Measurements from ENCODE around the gene ONECUT3. TPM values are rescaled to one million over a fixed set of nuclear protein-coding genes. Genes with fewer than 3 reads are reported as not detected.
"Not testable (repeated sequence)": the region's sequence is repeated elsewhere in the genome, so short reads cannot be mapped to it uniquely, and the experiment has no call there.

The ONECUT3 gene
- total and polyA plus RNA-seq, 2 donors = not detected

DNA sequence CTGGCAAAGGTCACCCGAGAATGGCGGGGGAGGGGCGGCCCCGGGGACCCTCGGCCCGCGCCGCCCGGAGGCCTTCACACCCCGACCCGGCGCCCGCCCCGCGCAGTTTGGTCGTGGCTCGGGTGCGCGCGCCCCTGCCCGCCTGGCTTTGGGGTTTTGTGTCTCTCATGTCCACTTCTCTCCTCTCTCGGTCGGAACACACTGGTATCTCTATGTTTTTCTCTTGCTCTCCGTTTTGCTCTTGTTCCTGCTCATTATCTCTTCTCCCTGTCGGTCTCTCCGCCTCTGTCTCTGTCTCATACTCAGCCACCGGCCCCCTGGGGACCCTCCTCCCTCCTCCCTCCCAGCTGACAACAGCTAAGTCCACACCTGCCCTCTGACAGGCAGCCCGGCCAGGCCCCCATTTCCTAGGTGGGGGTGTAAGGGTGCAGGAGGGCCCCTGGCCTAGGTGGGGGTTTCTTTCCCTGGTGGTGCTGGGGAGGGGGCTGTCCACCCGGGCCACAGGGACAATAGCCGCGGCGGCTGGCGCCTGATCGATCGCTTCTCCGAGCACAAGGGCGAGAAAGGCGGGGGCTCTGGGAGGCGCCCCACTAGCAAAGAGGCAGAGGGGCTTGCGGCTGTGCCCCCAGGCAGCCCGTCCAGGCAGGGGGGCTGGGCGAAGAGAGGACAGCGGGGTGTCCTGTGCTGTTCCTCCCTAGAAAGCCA lies 2.3 kb downstream of the ONECUT3 start:
- H3K27ac ChIP-seq (ENCODE audit: low read depth) = no peak overlapping the region
- no peak for DNase-seq (ENCODE audit: extremely low spot score)
- WGBS = 2% methylated on average over 43 of the region's 43 CpGs
- H3K4me1 ChIP-seq (ENCODE audit: insufficient read depth) = no peaks in the 10 kb centered on the region
- H3K4me3 ChIP-seq (ENCODE audit: low read depth, low read length) = no peak overlapping the region
- H3K36me3 ChIP-seq (ENCODE audit: insufficient read depth) = no peaks in the 10 kb centered on the region

DNA sequence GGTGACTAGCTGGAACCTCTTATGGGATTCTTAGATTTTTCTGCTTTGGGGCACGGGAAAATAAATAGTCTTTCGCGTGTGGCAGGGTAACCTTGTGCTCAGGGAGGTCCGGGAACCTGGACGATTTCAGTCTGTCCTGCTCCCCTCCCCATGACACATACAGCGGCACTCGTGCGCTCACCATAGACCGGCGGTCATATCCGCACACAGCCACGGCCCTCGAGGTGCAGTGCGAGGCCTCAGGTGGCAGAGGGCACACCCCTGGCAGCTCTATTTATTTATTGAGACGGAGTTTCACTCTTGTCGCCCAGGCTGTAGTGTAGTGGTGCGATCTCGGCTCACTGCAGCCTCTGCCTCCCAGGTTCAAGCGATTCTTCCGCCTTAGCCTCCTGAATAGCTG lies 3.0 kb downstream of the ONECUT3 start:
- DNase-seq (ENCODE audit: extremely low spot score) = no peak
- 5% methylated on average over 20 of the region's 20 CpGs for WGBS
- Histone ChIP-seq H3K36me3 (ENCODE audit: insufficient read depth) (no peaks in the 10 kb centered on the region), H3K27ac (ENCODE audit: low read depth) (no peak overlapping the region), H3K4me3 (ENCODE audit: low read depth, low read length) (no peak overlapping the region), H3K4me1 (ENCODE audit: insufficient read depth) (no peaks in the 10 kb centered on the region)

DNA sequence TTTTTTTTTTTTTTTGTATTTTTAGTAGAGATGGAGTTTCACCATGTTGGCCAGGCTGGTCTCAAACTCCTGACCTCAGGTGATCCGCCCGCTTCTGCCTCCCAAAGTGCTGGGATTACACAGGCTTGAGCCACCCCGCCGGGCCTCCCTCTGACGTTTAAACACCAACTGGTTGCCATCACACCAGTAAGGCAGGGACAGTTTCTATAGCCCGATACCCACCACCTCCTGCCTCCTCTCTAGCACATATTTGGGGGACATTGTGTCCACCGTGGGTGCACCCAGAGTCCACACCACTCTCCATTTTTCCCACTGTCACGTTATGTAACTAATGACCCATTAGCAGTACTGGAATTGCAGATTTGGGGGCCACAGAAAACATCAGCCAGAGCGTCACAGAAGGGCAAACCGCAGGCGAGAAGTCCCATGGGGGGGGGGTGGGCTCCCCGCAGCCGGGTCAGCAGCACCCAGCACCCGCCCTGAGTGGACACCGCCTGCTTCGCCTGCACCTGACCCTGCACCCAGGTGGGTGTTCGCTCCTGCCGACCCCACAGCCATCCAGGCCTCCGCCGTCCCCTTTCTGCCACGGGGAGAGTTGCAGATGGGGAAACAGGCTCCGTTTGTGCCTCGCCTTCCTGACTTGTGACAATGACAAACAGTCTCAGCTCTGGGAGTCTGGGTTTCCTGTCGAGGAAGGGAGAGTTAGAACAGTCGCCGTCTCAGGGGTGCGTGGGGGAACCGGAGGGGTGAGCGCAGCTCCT lies 3.6 kb downstream of the ONECUT3 start:
- H3K4me1 ChIP-seq (ENCODE audit: insufficient read depth) = no peaks in the 10 kb centered on the region
- H3K27ac ChIP-seq (ENCODE audit: low read depth) = no peak overlapping the region
- no peak overlapping the region for H3K4me3 ChIP-seq (ENCODE audit: low read depth, low read length)
- WGBS = 4% methylated on average over 29 of the region's 29 CpGs
- no peaks in the 10 kb centered on the region for H3K36me3 ChIP-seq (ENCODE audit: insufficient read depth)
- DNase-seq (ENCODE audit: extremely low spot score) = no peak

DNA sequence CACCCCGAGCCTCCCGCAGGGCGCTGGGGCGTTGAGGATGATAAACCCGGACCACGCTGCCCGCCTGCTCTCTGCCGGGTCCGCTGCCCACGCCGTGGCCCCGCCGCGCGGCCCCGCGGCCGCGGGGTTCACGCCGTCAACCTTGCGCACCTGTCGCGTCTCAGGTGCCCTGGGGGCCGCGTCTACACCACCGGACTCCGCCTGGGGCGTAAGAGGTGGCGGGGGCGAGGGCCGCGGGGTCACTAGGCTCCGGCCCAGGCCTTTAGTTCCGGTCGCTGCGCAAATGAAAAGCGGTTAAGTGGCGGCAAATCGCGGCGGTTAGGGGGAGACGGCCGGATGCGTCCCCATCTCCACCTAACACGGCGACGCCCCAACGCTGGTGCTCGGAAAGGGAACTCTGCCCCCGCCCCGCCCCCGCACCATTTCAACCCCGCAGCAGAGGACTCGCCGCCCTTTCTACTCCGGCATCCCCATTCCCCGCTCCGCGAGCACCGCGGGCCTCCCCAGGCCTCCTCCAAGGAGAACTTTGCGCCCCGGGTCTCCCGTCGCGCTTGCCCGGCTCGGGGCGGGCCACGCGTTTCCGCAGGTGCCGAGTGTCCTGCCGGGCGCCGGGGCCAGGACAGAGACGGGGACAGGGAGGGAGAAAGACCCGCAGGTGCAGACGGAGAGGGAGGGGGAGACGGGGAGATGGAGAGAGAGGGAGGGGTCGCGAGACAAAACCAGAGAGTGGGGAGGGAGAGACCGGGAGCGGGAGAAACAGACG lies 4.3 kb downstream of the ONECUT3 start:
- WGBS = 1% methylated on average over 86 of the region's 86 CpGs
- DNase-seq (ENCODE audit: extremely low spot score) = no peak
- Histone ChIP-seq H3K4me3 (ENCODE audit: low read depth, low read length) (no peak overlapping the region), H3K27ac (ENCODE audit: low read depth) (no peak overlapping the region), H3K36me3 (ENCODE audit: insufficient read depth) (no peaks in the 10 kb centered on the region), H3K4me1 (ENCODE audit: insufficient read depth) (no peaks in the 10 kb centered on the region)

DNA sequence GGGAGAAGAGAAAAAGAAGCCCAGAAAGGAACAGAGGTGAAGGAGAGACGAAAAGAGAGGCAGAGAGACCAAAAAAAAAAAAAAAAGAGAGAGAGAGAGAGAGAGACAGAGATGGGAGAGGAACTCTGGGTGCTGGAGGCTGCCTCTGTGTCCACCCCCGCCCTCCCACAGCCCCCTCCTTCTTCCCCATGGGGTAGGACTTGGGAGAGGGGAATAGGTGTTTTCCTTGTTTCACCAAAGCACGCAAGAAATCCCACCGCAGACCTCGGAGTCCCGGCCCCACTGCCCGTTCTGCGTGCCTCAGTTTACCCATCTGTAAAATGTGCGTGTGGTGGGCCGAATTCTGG lies 4.9 kb downstream of the ONECUT3 start:
- Histone ChIP-seq H3K27ac (ENCODE audit: low read depth) (no peak overlapping the region), H3K4me1 (ENCODE audit: insufficient read depth) (no peaks in the 10 kb centered on the region), H3K36me3 (ENCODE audit: insufficient read depth) (no peaks in the 10 kb centered on the region), H3K4me3 (ENCODE audit: low read depth, low read length) (no peak overlapping the region)
- 5% methylated on average over 10 of the region's 10 CpGs for WGBS
- DNase-seq (ENCODE audit: extremely low spot score) = no peak

DNA sequence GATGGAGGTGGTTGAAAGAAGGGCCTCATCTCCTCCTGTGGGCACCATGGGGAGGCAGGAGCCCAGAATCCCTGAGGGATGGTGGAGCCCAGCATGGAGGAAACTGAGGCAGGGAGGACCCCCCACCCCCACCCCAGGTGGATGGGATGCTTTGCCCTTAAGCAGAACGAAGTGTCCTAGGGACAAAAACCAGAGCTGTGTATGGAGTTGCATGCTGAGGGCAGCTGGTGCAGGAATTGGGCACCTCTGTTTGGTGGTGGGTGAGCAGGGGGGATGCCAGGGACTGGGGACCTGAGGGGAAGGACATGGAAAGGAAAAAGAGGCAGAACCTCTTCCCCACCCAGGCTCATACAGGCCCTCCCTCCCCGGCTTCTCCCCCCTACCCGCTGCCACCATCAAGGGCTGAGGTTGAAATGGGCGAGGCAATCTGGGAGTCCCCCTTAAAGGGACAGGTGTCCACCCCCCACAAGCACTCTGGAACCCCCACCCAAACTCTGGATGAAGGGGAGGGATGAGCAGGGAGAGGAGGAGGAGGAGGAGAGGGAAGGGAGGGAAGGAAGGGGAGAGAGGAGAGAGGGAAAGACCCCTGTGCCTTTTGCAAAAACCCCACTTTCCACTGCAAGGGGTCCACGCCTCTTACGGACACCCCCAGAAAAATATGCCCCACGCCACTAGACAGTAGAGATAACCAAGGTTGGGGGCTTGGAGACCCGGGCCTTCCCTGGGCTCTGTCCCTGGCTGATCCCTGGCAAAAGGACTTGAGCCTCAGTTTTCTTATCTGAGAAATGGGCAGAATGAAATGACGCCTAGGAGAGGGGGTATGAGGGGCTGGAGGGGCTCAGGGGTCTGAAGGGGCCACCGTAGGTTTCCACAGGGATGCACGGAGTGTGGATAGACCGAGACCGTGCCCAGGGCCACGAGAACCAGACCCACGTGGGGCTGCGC lies 5.9 kb downstream of the ONECUT3 start:
- WGBS = 19% methylated on average over 16 of the region's 16 CpGs
- no peaks in the 10 kb centered on the region for H3K36me3 ChIP-seq (ENCODE audit: insufficient read depth)
- no peaks in the 10 kb centered on the region for H3K4me1 ChIP-seq (ENCODE audit: insufficient read depth)
- no peak for DNase-seq (ENCODE audit: extremely low spot score)
- no peak overlapping the region for H3K4me3 ChIP-seq (ENCODE audit: low read depth, low read length)
- H3K27ac ChIP-seq (ENCODE audit: low read depth) = no peak overlapping the region

DNA sequence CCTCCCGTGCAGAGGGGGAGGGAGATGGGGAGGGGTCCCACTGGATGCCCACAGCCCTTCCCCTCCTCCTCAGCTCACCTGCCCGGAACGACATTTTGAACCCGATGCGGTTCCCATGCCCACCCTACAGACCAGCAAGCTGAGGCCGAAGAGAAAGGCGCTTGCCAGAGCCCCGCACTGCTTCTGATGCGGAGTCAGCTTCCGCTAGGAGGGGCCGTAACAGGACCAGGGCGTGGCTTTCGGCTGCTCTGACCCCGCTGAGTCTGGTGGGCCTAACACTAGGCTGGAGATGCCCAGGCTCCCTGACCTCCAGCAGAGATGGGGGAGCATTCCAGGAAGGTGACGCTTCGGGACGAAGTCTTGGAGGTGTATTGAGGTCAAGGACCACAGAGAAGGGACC lies 6.7 kb downstream of the ONECUT3 start:
- Histone ChIP-seq H3K4me3 (ENCODE audit: low read depth, low read length) (no peak overlapping the region), H3K27ac (ENCODE audit: low read depth) (no peak overlapping the region)
- 4% methylated on average over 17 of the region's 17 CpGs for WGBS

DNA sequence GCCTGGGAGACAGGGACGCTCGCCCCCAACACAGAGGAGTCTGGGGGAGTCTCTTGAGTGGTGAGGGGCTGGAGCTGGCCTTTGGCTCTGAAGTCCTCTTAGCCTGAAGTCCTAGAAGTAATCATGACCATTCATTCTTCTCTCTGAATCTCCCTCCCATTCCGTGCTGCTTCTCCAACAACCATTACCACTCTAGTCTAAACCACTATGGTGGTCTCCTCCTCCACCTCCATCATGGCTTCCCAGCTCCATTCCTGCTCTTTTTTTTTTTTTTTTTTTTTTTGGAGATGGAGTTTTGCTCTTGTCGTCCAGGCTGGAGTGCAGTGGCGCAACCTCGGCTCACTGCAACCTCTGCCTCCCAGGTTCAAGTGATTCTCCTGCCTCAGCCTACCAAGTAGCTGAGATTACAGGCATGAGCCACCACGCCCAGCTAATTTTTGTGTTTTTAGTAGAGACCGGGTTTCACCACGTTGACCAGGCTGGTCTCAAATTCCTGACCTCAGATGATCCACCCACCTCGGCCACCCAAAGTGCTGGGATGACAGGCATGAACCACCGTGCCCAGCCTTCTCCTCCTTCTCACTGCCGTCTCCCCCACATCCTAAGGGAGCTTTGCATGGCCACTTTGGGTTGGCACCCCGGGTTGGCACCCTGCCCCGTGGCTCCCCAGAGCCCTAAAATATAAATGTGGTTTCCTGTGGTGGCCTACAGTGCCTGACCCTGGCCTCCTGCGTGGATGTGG lies 7.7 kb downstream of the ONECUT3 start:
- not testable (repeated sequence) for H3K27ac ChIP-seq (ENCODE audit: low read depth); H3K36me3 ChIP-seq (ENCODE audit: insufficient read depth); H3K4me3 ChIP-seq (ENCODE audit: low read depth, low read length); H3K4me1 ChIP-seq (ENCODE audit: insufficient read depth); DNase-seq (ENCODE audit: extremely low spot score)
- 13% methylated on average over 15 of the region's 15 CpGs for WGBS

More for the DNA sequence above, 6.7 kb downstream of the ONECUT3 start:
- H3K36me3 ChIP-seq (ENCODE audit: insufficient read depth) = no peaks in the 10 kb centered on the region
- DNase-seq (ENCODE audit: extremely low spot score) = no peak
- no peaks in the 10 kb centered on the region for H3K4me1 ChIP-seq (ENCODE audit: insufficient read depth)

DNA sequence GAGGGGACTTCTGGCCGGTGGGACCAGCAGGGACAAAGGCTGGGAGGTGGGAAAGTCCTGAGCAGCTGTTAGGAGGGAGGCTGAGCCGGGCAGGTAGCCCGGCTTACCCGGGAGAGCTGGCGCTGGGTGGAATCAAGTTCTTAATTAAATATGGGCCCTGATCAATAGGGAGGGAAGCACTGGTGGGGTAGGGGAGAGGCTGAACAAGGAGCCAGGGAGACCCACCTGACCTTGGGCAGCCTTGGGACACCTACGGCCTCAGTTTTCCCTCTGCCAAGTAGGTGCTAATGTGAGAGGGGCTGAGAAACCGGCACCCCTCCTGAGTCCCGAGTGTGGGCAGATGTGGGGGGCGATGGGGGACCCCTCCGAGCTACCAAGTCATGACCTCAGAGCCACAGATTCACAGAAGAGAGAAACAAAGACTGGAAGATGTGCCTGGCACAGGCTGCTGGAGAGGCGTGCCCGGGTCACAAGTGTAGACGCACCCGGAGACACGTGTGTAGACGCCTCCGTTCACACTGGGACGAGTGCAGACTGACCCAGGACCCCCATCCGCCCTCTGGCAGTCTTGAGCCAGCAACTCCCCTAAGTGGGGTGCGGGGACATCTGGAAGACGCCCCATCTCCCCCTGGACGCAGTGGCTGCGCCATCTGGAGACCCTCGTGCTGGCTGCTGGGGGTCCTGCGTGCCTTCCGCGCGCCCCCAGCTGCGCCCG lies 8.4 kb downstream of the ONECUT3 start:
- Histone ChIP-seq H3K4me3 (ENCODE audit: low read depth, low read length) (no peak overlapping the region), H3K4me1 (ENCODE audit: insufficient read depth) (no peaks in the 10 kb centered on the region), H3K27ac (ENCODE audit: low read depth) (no peak overlapping the region), H3K36me3 (ENCODE audit: insufficient read depth) (no peaks in the 10 kb centered on the region)
- WGBS = 4% methylated on average over 30 of the region's 30 CpGs
- DNase-seq (ENCODE audit: extremely low spot score) = no peak

DNA sequence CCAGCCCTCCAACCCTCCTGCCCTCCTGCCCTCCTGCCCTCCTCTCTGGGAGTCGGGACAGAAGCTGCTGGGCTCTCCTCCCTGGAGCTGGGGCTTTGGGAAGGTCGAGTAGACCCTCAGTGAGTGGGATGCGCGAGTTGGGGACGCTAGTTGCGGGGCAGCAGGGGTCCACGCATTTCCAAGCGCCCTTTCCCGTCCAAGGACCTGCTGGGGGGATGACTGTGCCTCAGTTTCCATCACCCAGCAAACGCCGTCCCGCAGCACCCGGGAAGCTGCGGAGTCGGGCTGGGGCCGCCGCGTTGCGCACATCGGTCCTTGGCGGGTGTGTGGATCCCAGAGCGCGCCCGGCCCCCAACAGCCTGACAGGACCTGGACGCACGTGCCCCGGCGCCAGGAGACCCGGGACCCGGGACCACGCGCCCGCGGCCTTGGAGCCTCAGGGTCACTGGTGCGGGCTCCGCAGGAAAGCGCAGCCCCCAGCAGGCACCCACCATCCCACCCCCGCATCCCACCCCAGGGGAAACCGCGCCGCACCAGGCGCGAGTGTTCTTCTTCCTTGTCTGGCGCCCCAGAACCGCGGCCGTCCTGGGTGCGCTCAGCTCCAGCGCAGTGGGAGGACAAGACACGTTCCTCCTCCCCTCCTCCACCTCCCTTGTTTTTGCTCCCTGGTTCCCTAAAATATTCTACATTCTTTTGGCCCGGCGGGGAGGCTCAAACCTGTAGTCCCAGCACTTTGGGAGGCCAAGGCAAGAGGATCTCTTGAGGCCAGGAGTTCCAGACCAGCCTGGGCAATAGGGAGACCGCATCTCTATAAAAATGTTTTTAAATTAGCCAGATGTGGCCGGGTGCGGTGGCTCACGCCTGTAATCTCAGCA lies 9.2 kb downstream of the ONECUT3 start:
- H3K27ac ChIP-seq (ENCODE audit: low read depth) = no peak overlapping the region
- WGBS = 4% methylated on average over 56 of the region's 56 CpGs
- H3K4me3 ChIP-seq (ENCODE audit: low read depth, low read length) = no peak overlapping the region
- H3K4me1 ChIP-seq (ENCODE audit: insufficient read depth) = peaks cover 2% of the 10 kb centered on the region
- no peak for DNase-seq (ENCODE audit: extremely low spot score)
- no peaks in the 10 kb centered on the region for H3K36me3 ChIP-seq (ENCODE audit: insufficient read depth)
